Activated naive CD4-positive, alpha-beta T cell treated with anti-CD3 and anti-CD28 coated beads, Interleukin-2, amount 50 U/mL, for 16 hours (primary cell): Measurements from ENCODE around the gene CXCL8.
"Not testable (repeated sequence)": the region's sequence is repeated elsewhere in the genome, so short reads cannot be mapped to it uniquely, and the experiment has no call there.

ENCODE experiments used
- DNase-seq: peaks from one replicate; pipeline ENCODE4 v3.0.0-alpha.2; 2020

Gene CXCL8

DNA sequence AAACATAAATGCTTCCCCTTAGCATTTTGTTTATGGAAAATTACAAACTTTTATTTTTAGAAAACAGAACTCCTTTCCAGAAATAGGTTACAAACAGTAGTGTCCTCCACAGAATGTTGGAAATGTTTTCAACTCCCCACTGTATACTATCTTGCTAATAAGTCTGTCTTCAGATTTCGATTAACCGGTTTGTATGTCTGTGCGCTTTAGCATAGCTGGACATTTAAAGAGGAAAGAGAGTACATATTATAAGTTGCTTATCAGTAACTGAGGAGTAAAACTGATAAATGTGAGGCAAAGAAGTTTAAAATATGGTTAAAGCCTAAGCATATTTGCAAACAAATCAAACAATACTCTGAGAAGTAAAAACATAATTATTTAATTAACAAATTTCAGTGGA lies 3.4 kb downstream of the CXCL8 start:
- no peak for DNase-seq

DNA sequence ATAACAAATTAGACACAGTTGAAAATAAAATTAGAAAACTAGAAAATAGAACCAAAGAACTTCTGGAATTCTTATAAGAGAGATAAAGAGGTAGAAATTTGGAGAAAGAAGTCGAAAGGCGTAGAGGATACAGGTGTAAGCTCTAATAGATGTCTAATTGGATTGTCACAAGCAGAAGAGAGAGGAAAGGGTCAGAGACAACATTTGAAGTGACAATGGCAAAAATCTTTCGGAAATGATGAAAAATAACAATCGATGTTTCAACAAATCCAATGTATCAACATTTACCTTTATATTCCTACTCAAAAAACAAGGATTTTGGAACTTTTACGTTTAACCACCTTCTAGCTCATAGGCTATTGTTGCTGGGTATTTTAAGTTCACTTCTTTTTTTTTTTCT lies 3.8 kb downstream of the CXCL8 start:
- DNase-seq = no peak

DNA sequence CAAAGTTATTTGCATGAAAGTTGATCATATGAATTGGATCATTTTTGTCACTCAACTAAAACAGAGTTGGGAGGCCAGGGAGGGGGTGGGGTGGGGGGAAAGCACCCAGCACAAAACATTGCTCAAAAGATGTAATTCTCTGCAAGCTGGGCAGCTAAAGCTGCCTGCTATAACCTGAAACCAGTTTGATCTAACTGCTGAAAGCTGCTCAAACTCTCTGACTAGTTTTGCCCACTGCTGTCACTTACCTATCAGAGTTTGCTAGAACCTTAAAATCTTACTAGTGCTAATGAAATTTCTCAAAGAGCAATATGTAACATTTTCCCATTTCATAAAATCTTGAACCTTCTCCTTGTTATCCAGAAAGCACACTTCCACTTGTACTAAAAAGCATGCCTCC lies 10.4 kb downstream of the CXCL8 start:
- no peak for DNase-seq

GRCh38 chr4:73751166-73751565 lies 10.8 kb downstream of the CXCL8 start:
- no peak for DNase-seq

DNA sequence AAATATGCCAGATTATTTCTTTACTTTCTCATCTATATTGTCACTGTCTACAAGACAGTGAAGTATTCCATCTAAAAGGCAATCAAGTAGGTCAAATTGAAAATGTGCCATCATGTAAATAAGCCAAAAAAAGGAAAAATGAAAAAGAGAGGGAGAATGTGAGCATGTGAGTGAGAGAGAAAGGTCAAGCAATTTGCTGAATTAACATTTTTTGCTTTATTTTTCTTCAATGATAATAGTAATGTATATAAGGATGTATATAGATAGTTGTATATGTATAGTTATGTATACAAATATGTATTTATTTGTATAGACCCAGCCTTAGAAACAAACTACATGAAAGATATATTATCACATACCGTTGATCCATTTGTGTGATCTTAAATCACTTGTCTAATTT lies 11.5 kb downstream of the CXCL8 start:
- DNase-seq = no peak

DNA sequence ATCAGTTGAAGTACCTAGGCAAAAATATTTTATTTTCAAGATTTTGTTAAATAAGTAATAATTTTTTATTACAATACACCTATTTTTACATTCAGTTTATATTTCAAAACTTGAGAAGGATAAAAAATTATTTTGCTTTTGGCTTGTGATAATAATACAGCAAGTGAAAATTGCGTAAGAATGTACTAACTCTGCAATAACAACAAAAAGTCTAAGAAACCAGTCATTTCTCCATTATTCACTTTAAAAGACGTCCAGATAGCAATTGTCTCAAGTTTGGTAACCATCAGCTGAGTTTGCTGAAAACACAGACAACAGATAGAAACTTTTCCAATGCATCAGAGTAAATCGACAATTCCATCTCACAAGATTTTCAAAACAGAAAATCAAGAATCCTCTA lies 12.1 kb downstream of the CXCL8 start:
- DNase-seq = no peak

GRCh38 chr4:73753215-73753614 lies 12.8 kb downstream of the CXCL8 start:
- no peak for DNase-seq

DNA sequence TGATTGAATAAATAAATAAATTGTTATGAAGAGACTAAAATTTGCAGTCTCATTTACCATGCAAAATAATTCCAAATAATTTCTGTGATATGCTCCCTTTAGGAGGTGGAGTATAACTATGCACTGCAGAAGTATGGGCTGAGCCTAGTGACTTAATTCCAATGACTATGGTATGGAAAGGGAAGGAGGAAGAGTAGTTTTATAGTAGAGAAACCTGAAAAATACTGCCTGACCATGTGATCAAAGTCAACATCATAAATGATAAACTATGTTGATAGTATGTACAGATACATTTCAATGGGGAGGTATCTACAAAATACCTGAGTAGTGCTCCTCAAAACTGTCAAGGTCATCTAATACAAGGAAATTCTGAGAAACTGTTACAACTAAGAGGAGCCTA lies 14.6 kb downstream of the CXCL8 start:
- no peak for DNase-seq

GRCh38 chr4:73759357-73759756 lies 19.0 kb downstream of the CXCL8 start:
- DNase-seq = no peak

GRCh38 chr4:73761856-73762255 lies 21.5 kb downstream of the CXCL8 start:
- no peak for DNase-seq

DNA sequence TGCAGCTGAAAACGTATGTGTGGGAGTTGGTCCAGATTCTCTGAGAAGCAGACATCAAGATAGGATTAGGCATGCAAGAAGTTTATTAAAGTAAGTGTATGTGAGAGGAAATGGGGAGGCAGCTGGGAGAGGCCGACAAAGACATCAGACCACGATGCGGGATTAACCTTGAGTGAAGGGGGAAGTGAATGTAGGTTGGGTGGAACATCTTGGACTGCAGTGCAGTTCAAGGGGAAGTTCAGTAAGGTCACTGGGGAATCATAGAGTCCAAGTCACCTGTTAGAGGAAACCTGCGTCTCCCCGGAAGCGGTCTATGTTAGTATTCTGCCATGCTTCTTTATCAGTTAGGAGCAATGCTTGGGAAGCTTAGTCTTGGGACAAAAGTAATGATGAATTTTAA lies 22.0 kb downstream of the CXCL8 start:
- DNase-seq = no peak

DNA sequence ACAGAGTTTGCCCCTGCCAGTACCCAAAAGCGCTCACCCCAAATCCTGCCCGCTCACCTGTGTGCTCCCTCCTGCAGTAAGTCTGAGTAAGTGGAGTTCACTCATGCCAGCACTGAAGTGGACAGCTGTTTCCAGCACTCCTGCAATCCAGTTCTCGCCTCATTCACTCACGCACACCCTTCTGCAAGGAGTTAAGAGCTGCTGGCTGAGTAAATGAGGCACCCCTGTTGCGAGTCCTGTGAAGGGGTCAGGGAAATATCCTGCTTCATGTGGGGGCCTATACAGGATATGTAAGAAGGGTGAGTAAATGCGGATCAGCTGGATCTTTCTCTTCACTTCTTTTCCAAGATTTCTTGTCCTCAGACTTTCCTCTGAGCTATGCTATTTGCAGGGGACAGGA lies 23.5 kb downstream of the CXCL8 start:
- DNase-seq = no peak

- no peak for DNase-seq
Measured at GRCh38 chr4:73764513-73764912, 24.1 kb downstream of the CXCL8 start.

GRCh38 chr4:73765296-73765695 lies 24.9 kb downstream of the CXCL8 start:
- DNase-seq = no peak

DNA sequence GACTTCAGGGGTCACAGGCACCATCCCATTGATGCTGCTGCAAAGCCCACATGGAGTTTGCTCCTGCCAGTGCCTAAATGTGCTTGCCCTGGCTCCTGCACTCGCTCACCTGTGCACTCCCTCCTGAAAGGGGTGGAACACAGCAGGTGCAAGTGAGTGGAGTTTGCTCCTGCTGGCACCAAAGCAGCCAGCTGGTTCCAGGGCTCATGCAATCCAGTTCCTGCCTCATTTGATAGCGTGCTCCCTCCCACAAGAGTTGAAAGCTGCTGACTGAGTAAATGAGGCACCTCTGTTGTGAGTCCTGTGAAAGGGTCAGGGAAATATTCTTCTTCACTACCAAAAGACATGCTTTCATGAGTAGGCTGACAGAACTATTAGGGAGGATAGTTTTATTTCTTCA lies 30.5 kb downstream of the CXCL8 start:
- DNase-seq = no peak

DNA sequence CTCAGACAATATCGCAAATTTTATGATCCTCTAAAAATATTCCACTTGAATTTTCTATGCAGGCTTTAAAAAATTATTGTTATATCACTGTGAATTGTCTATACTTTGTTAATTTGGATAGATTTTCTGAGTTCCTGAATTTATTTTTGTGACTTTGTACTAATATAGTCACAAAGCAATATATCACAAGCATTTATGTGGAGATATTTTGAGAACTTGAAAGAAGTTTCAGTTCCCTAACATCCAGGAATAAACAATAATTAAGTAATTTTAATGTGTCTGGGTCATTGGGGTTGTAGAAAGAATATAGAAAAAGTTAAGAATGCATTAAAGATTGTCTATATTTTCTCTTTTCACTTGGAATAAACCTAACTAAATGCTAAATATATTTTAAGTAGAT lies 32.0 kb downstream of the CXCL8 start:
- DNase-seq = no peak

DNA sequence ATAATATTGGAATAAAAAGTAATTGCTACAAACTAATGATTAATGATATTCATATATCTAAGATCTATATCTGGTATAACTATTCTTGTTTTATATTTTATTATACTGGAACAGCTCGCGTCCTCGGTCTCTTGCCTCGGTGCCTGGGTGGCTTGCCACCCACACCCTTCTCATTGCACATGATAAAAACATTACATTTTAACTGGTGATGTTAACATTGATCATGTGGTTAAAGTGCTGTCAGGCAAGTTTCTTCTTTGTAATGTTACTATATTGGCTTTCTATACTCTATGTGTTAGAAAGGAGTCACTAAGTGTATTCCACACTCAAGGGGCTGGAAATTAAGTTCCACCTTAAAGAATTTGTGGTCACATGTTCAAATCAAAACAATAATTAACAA lies 34.0 kb downstream of the CXCL8 start:
- not testable (repeated sequence) for DNase-seq

GRCh38 chr4:73776321-73776729 lies 36.0 kb downstream of the CXCL8 start:
- DNase-seq = no peak

DNA sequence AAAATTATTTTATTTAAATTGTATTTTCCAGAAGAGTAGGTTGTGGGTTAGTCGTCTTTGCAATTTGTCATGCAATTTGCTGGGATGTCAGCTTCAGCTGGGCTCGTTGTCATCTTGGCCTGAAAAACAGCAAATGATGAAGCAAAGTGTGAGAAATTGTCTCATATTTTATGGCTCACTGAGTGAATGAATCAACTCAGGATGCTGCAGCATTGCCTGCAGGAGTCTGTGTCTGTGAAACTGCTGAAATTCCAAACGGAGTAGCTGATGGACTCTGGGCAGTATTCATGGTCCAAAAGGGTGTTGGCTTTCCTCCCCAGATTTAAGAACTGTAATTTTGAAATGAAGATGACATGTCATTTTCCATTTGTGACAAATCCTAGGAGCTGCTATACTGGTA lies 37.2 kb downstream of the CXCL8 start:
- DNase-seq = no peak

DNA sequence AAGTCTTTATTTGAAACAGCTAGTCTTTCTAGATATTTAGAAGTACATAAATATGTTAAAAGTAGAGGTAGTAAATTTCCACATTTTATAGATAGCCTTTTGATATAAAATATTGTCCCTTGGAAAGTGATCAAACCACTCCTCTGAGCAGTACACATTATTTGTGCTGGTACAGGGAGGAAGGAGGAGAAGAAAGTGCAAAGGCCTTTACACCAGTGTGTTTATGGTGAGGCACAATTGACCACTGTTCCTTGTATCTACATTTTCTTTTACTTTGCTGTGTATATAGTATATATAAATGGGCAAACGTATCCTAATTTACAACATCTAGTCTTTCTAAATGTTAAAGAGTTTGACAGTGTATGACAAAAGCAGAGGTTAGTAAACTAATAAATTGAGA lies 39.9 kb downstream of the CXCL8 start:
- no peak for DNase-seq

- DNase-seq = no peak
Measured at GRCh38 chr4:73780834-73781233, 40.5 kb downstream of the CXCL8 start.

DNA sequence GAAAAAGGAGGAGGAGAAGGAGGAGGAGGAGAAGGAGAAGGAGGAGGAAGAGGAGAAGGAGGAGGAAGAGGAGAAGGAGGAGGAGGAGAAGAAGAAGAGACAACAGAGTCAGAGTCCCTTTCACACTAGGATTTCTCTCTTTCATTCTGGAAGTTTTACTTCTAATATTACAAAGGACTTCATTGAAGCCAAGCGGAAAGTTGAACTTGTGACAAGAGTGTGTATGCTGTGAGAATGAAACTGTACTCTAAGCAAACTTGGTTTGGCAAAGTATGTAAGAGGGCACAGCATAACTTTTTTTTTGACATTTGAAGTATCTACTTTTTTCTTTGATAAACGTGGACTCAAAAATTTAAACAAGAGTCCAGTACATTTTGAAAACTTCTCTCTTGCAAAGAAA lies 48.0 kb downstream of the CXCL8 start:
- no peak for DNase-seq
